Peyer's patch (tissue), 4 donors: ENCODE measurements around the gene SZRD1.

Source experiments
- CTCF ChIP-seq, 6 experiments: fragments of 450-650 bp in 4 of 6; fragments of 200-600 bp in 2 of 6; sonication (generic) in 1 of 6; IDR thresholded peaks; one replicate each; pipeline ENCODE4 v1.5.1; 2017 to 2019; ENCODE audit warnings: antibody characterized with exemption in 6 of 6, mild to moderate bottlenecking in 3 of 6, moderate library complexity in 1 of 6
- POLR2A ChIP-seq, 2 donors: fragments of 450-650 bp; IDR thresholded peaks; one replicate each; pipeline ENCODE4 v1.5.1; 2017; ENCODE audit warnings: antibody characterized with exemption in 2 of 2, mild to moderate bottlenecking in 2 of 2, moderate library complexity in 2 of 2

- TF ChIP-seq CTCF (IDR thresholded peaks at IDR 0.05), result no peak
- TF ChIP-seq POLR2A (IDR thresholded peaks at IDR 0.05), result no peak
Measured at GRCh38 chr1:16398371-16398953, 31.4 kb downstream of the SZRD1 start.
